ENCODE data around the gene NRXN3. TPM values are rescaled to one million over a fixed set of nuclear protein-coding genes. Genes with fewer than 3 reads are reported as not detected.

NRXN3 gene
- total RNA-seq, 4 donors from 2014 or later = 0.04 to 0.16 TPM; not detected in 2

DNA sequence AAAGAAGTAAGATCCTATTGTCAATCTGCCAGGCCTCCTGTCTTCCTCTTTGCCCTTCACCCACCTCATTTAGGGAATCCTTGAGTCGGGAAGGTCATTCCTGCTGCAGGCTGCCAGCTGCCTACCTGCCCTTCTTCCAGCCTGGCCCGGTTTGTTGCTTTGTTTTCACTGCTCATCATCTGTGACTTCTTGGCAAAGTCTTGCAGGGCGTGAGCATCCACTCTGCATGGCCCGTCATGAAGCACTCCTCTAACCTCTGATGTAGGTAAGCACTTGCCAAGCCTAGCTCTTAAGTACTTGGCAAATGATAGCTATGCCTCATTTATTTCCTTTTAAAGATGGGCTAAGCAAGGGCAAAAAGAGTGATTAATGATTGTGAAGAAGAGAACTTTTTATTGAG, 192.8 kb downstream of the NRXN3 start:
- H3K4me1 ChIP-seq = no peaks in the 10 kb centered on the region
- H3K4me3 ChIP-seq = no peak overlapping the region
- no peak overlapping the region for H3K27ac ChIP-seq
- H3K27me3 ChIP-seq = no peaks in the 10 kb centered on the region
- no peak for TF ChIP-seq POLR2A (IDR thresholded peaks at IDR 0.05)
- TF ChIP-seq, protein P1, sequence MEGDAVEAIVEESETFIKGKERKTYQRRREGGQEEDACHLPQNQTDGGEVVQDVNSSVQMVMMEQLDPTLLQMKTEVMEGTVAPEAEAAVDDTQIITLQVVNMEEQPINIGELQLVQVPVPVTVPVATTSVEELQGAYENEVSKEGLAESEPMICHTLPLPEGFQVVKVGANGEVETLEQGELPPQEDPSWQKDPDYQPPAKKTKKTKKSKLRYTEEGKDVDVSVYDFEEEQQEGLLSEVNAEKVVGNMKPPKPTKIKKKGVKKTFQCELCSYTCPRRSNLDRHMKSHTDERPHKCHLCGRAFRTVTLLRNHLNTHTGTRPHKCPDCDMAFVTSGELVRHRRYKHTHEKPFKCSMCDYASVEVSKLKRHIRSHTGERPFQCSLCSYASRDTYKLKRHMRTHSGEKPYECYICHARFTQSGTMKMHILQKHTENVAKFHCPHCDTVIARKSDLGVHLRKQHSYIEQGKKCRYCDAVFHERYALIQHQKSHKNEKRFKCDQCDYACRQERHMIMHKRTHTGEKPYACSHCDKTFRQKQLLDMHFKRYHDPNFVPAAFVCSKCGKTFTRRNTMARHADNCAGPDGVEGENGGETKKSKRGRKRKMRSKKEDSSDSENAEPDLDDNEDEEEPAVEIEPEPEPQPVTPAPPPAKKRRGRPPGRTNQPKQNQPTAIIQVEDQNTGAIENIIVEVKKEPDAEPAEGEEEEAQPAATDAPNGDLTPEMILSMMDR (IDR thresholded peaks at IDR 0.05 in 4 of 5, conservative IDR thresholded peaks at IDR 0.05 in 1 of 5) = no peak
- H3K9me3 ChIP-seq = no peaks in the 10 kb centered on the region
- in situ Hi-C loops (cut with MboI; ENCODE audit: low sequenced_read_pairs in 4 of 4) = no loop called here
- intact Hi-C loops (cut with DNase I; ENCODE audit: low total_unique reads) = no loop called here
- H3K36me3 ChIP-seq = no peaks in the 10 kb centered on the region
- ATAC-seq (no peak), DNase-seq (no peak)

DNA sequence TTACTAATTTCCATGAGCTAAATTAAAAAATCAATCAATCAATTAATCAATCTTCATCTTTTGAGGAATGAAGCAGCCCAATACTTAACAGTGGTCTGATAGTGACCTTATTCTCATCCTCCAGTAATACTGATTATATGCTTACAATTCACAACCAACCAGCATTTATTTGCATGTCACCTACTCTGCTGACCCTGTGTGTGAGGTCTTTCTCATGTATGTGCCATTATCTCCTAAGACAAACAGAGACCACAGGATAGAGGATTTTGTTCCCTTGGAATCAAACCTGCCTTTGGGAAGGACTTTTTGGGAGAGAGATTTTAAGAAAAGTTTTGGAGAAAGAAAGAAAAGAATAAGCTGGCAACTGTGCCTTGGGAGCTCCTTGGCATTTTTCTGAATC, 197.2 kb downstream of the NRXN3 start:
- Histone ChIP-seq H3K27me3 (no peaks in the 10 kb centered on the region), H3K36me3 (no peaks in the 10 kb centered on the region), H3K9me3 (no peaks in the 10 kb centered on the region), H3K27ac (no peak overlapping the region), H3K4me3 (no peak overlapping the region), H3K4me1 (no peaks in the 10 kb centered on the region)
- DNase-seq = no peak
- intact Hi-C loops (cut with DNase I; ENCODE audit: low total_unique reads) = no loop called here
- in situ Hi-C loops (cut with MboI; ENCODE audit: low sequenced_read_pairs in 4 of 4) = no loop called here
- no peak for ATAC-seq
- no peak for TF ChIP-seq POLR2A (IDR thresholded peaks at IDR 0.05)

DNA sequence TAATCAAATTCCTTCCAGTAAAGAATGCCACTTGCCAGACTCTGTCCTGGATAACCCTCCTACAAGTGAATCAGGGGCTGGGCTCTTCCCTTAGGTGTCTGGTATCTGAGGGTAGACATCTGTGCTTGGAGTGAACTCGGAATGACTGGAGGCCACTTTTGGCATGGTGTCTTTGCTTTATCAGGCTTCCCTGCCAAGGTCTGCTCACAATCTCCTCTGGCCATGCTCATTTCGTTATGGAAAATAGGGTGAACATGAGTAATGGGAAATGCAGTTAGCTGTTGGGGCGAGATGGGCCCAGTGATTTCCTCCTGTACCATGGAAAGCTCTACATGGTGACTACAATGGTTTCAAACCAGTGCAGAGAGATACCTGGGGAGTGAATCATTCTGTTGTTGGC, 212.9 kb downstream of the NRXN3 start:
- ATAC-seq = no peak
- in situ Hi-C loops (cut with MboI; ENCODE audit: low sequenced_read_pairs in 4 of 4) (no loop called here), intact Hi-C loops (cut with DNase I; ENCODE audit: low total_unique reads) (no loop called here)
- Histone ChIP-seq H3K4me3 (no peak overlapping the region), H3K27me3 (no peaks in the 10 kb centered on the region), H3K4me1 (no peaks in the 10 kb centered on the region), H3K36me3 (no peaks in the 10 kb centered on the region), H3K27ac (no peak overlapping the region), H3K9me3 (no peaks in the 10 kb centered on the region)
- no peak for TF ChIP-seq POLR2A (IDR thresholded peaks at IDR 0.05)
- TF ChIP-seq, protein P1 (IDR thresholded peaks at IDR 0.05 in 4 of 5, conservative IDR thresholded peaks at IDR 0.05 in 1 of 5) = no peak
- no peak for DNase-seq

DNA sequence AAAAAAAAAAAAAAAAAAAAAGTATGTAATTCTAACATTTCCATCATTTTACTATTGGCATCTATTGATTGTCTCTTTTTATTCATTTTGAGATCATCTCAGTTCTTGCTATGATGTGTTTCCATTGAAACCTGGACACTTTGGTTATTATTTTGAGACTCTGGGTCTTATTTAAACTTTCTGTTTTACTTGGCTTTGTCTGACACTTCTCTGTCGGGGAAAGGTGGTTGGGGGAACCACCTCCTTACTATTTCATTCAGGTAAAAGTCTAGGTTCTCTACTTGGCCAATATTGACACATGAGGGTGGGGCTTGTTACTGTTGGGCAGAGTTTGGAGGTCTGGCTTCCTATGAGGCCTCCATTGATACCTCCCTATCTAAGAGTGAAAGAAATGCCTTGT, 228.0 kb downstream of the NRXN3 start:
- DNase-seq = no peak
- Histone ChIP-seq H3K9me3 (no peaks in the 10 kb centered on the region), H3K36me3 (no peaks in the 10 kb centered on the region), H3K27ac (no peak overlapping the region), H3K4me3 (no peak overlapping the region), H3K4me1 (no peaks in the 10 kb centered on the region), H3K27me3 (no peaks in the 10 kb centered on the region)
- TF ChIP-seq, protein P1 (IDR thresholded peaks at IDR 0.05 in 4 of 5, conservative IDR thresholded peaks at IDR 0.05 in 1 of 5) = no peak
- TF ChIP-seq POLR2A (IDR thresholded peaks at IDR 0.05) = no peak
- intact Hi-C loops (cut with DNase I; ENCODE audit: low total_unique reads) (no loop called here), in situ Hi-C loops (cut with MboI; ENCODE audit: low sequenced_read_pairs in 4 of 4) (no loop called here)
- no peak for ATAC-seq

DNA sequence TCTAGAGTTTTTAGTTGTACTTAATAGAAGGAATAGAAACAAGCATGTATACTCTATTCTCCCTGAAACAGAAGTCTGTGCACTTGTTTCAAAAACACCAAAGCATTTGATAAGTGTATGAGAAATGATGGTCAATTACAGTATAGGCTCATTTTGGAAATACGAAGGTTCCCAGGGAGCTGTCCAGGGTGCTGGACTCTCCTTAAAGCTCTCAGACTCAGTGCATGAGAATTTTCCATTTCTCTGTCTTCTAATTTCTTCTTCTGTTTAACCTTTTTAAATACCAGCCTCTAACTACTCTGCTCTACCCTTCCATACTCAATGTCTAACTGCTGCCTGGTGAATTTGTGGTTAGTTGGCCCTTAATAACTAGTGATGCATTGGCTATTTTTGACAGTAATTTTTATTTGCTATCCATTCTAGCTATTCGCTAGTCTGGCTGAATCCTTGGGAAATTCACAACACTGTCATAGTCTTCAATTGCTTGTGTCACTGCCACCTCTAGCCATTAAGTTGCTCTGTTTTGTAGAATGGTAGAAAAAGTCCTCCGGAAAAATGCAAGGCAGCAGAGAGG, 229.2 kb downstream of the NRXN3 start:
- intact Hi-C loops (cut with DNase I; ENCODE audit: low total_unique reads) = no loop called here
- no peaks in the 10 kb centered on the region for H3K9me3 ChIP-seq
- peaks cover 0 to under 1% (median 0%) of the 10 kb centered on the region in 3 donors for H3K27me3 ChIP-seq
- TF ChIP-seq, protein P1 (IDR thresholded peaks at IDR 0.05 in 4 of 5, conservative IDR thresholded peaks at IDR 0.05 in 1 of 5) = no peak
- no peak for TF ChIP-seq POLR2A (IDR thresholded peaks at IDR 0.05)
- ATAC-seq = no peak
- in situ Hi-C loops (cut with MboI; ENCODE audit: low sequenced_read_pairs in 4 of 4) = no loop called here
- no peak overlapping the region for H3K4me3 ChIP-seq
- no peak overlapping the region for H3K27ac ChIP-seq
- no peaks in the 10 kb centered on the region for H3K4me1 ChIP-seq
- DNase-seq = no peak
- H3K36me3 ChIP-seq = no peaks in the 10 kb centered on the region
